Measurements from ENCODE around the gene LEUTX.
A peak's percentile ranks its signal among the peaks of the same experiment; 100 is the strongest.
"Not testable (repeated sequence)": the region's sequence is repeated elsewhere in the genome, so short reads cannot be mapped to it uniquely, and the experiment has no call there.

Gene LEUTX

GRCh38 chr19:39752795-39753194 lies 25.9 kb upstream of the LEUTX start:
- Histone ChIP-seq H3K4me1 (ENCODE audit: insufficient read depth, insufficient read length) (no peaks in the 10 kb centered on the region), H3K9me3 (ENCODE audit: insufficient read depth, low read length) (no peaks in the 10 kb centered on the region), H3K36me3 (ENCODE audit: insufficient read depth, insufficient read length, low read length) (no peaks in the 10 kb centered on the region), H3K27me3 (ENCODE audit: insufficient read depth, insufficient read length) (no peaks in the 10 kb centered on the region), H3K9ac (ENCODE audit: insufficient read length, low read depth) (no peak overlapping the region), H3K4me3 (ENCODE audit: insufficient read length, low read depth) (no peak overlapping the region)
- no peak for DNase-seq (ENCODE audit: low read depth, low spot score)
- TF ChIP-seq SUZ12 (IDR thresholded peaks at IDR 0.05; ENCODE audit: extremely low read depth, insufficient read depth, insufficient read length) (no peak), YY1 (IDR thresholded peaks at IDR 0.05; ENCODE audit: insufficient read depth, insufficient read length) (no peak), ZNF274 (IDR thresholded peaks at IDR 0.05; ENCODE audit: low read depth, low read length) (no peak)

GRCh38 chr19:39754544-39754943 lies 24.1 kb upstream of the LEUTX start:
- H3K27me3 ChIP-seq (ENCODE audit: insufficient read depth, insufficient read length) = no peaks in the 10 kb centered on the region

GRCh38 chr19:39754971-39755370 lies 23.7 kb upstream of the LEUTX start:
- Histone ChIP-seq H3K9ac (ENCODE audit: insufficient read length, low read depth) (no peak overlapping the region), H3K36me3 (ENCODE audit: insufficient read depth, insufficient read length, low read length) (no peaks in the 10 kb centered on the region), H3K9me3 (ENCODE audit: insufficient read depth, low read length) (no peaks in the 10 kb centered on the region), H3K4me3 (ENCODE audit: insufficient read length, low read depth) (no peak overlapping the region), H3K4me1 (ENCODE audit: insufficient read depth, insufficient read length) (no peaks in the 10 kb centered on the region), H3K27me3 (ENCODE audit: insufficient read depth, insufficient read length) (no peaks in the 10 kb centered on the region)
- TF ChIP-seq YY1 (IDR thresholded peaks at IDR 0.05; ENCODE audit: insufficient read depth, insufficient read length) = no peak
- no peak for TF ChIP-seq SUZ12 (IDR thresholded peaks at IDR 0.05; ENCODE audit: extremely low read depth, insufficient read depth, insufficient read length)
- TF ChIP-seq ZNF274 (IDR thresholded peaks at IDR 0.05; ENCODE audit: low read depth, low read length) = no peak
- DNase-seq (ENCODE audit: low read depth, low spot score) = no peak

More at GRCh38 chr19:39754544-39754943, 24.1 kb upstream of the LEUTX start:
- no peak for DNase-seq (ENCODE audit: low read depth, low spot score)
- Histone ChIP-seq H3K36me3 (ENCODE audit: insufficient read depth, insufficient read length, low read length) (no peaks in the 10 kb centered on the region), H3K4me1 (ENCODE audit: insufficient read depth, insufficient read length) (no peaks in the 10 kb centered on the region), H3K4me3 (ENCODE audit: insufficient read length, low read depth) (no peak overlapping the region), H3K9ac (ENCODE audit: insufficient read length, low read depth) (no peak overlapping the region), H3K9me3 (ENCODE audit: insufficient read depth, low read length) (no peaks in the 10 kb centered on the region)
- no peak for TF ChIP-seq SUZ12 (IDR thresholded peaks at IDR 0.05; ENCODE audit: extremely low read depth, insufficient read depth, insufficient read length)
- no peak for TF ChIP-seq ZNF274 (IDR thresholded peaks at IDR 0.05; ENCODE audit: low read depth, low read length)
- no peak for TF ChIP-seq YY1 (IDR thresholded peaks at IDR 0.05; ENCODE audit: insufficient read depth, insufficient read length)

GRCh38 chr19:39759457-39760184 lies 19.0 kb upstream of the LEUTX start:
- Histone ChIP-seq H3K27me3 (ENCODE audit: insufficient read depth, insufficient read length) (no peaks in the 10 kb centered on the region), H3K36me3 (ENCODE audit: insufficient read depth, insufficient read length, low read length) (no peaks in the 10 kb centered on the region)

DNA sequence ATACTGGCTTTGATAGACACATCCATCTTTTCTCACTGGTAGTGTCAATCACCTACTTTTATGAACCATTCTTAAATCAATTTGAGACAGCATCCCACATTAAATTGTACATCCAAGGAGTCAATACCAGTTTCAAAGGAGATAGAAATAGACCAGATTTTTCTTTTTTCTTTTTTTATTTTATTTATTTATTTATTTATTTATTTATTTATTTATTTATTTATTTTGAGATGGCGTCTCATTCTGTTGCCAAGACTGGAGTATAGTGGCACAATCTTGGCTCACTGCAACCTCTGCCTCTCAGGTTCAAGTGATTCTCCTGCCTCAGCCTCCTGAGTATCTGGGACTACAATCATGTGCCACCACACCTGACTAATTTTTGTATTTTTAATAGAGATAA lies 16.8 kb upstream of the LEUTX start:
- not testable (repeated sequence) for H3K9me3 ChIP-seq (ENCODE audit: insufficient read depth, low read length); H3K36me3 ChIP-seq (ENCODE audit: insufficient read depth, insufficient read length, low read length); H3K9ac ChIP-seq (ENCODE audit: insufficient read length, low read depth); DNase-seq (ENCODE audit: low read depth, low spot score); H3K4me1 ChIP-seq (ENCODE audit: insufficient read depth, insufficient read length); H3K27me3 ChIP-seq (ENCODE audit: insufficient read depth, insufficient read length); H3K4me3 ChIP-seq (ENCODE audit: insufficient read length, low read depth)

More at GRCh38 chr19:39759457-39760184, 19.0 kb upstream of the LEUTX start:
- no peak for TF ChIP-seq SUZ12 (IDR thresholded peaks at IDR 0.05; ENCODE audit: extremely low read depth, insufficient read depth, insufficient read length)
- no peak for TF ChIP-seq YY1 (IDR thresholded peaks at IDR 0.05; ENCODE audit: insufficient read depth, insufficient read length)
- no peak for DNase-seq (ENCODE audit: low read depth, low spot score)
- H3K9me3 ChIP-seq (ENCODE audit: insufficient read depth, low read length) = no peaks in the 10 kb centered on the region
- no peaks in the 10 kb centered on the region for H3K4me1 ChIP-seq (ENCODE audit: insufficient read depth, insufficient read length)
- no peak overlapping the region for H3K9ac ChIP-seq (ENCODE audit: insufficient read length, low read depth)
- H3K4me3 ChIP-seq (ENCODE audit: insufficient read length, low read depth) = no peak overlapping the region

DNA sequence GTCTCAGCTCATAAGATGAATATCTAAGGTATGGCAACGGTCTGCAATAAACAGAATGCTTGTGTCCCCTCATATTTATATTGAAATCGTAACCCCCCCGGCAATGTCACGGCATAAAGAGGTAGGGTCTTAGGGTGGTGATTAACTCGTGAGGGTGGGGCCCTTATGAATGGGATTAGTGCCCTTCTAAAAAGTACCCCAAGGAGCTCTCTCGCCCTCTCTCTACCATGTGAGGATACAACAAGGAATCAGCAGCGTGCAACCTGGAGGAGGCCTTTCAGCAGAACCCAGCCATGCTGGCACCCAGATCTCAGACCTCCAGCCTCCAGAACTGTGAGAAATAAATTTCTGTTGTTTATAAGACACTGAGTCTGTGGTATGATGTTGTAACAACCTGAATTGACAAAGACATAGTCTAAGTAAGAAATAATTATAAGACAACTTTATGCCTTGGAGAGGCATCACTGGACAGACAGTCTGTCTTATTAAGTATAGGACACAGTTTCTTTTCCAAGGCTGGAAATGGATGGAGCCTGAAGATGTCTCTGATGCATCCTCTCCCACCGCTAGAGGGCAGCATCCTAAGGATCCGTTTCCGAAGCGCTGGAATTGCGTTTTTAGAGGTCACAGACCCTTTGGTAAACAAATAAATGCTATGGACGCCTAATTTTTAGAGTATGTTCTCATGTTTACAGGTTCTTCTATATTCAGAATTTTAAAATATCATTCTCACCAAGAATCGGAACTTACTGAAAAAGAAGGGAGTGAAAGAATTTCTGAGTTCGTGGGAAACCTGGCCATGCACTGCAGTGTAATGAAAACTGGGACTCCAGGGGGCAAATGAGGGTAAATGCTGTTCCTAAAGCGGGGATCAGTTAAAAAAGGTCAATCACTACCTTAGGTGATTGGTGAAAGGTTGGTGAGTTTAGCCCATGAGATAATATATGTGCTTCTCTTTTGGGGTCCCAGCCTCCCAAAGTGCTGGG lies 13.3 kb upstream of the LEUTX start:
- Histone ChIP-seq H3K9ac (ENCODE audit: insufficient read length, low read depth) (no peak overlapping the region), H3K4me1 (ENCODE audit: insufficient read depth, insufficient read length) (no peaks in the 10 kb centered on the region), H3K36me3 (ENCODE audit: insufficient read depth, insufficient read length, low read length) (no peaks in the 10 kb centered on the region), H3K27me3 (ENCODE audit: insufficient read depth, insufficient read length) (no peaks in the 10 kb centered on the region), H3K4me3 (ENCODE audit: insufficient read length, low read depth) (no peak overlapping the region), H3K9me3 (ENCODE audit: insufficient read depth, low read length) (0 out of 2 replicates have a peak, but pooled peaks cover 5% of the 10 kb centered on the region)
- peak; percentile 35 for DNase-seq (ENCODE audit: low read depth, low spot score)
- TF ChIP-seq ZNF274 (IDR thresholded peaks at IDR 0.05; ENCODE audit: low read depth, low read length) (no peak), YY1 (IDR thresholded peaks at IDR 0.05; ENCODE audit: insufficient read depth, insufficient read length) (no peak), SUZ12 (IDR thresholded peaks at IDR 0.05; ENCODE audit: extremely low read depth, insufficient read depth, insufficient read length) (no peak)

DNA sequence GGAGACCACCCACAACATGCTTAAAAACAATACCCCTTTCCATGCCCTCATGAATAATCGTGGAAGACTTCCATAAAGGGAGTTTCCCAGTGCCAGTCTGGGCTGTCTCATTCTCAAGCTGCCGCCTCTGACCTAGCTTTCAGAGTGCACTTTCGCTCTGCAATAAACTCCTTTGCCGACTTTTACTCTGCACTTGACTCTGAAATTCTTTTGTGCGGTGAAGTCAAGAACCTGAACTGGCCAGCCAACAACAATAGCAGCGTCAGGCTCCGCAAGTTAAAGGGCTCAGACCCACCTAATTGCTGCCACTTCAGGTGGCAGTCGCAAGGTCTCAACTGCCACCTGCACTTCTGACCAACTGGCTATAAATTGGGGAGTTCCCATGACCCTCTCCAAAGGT lies 10.3 kb upstream of the LEUTX start:
- no peak for DNase-seq (ENCODE audit: low read depth, low spot score)
- H3K4me1 ChIP-seq (ENCODE audit: insufficient read depth, insufficient read length) = no peaks in the 10 kb centered on the region
- H3K9ac ChIP-seq (ENCODE audit: insufficient read length, low read depth) = no peak overlapping the region
- H3K4me3 ChIP-seq (ENCODE audit: insufficient read length, low read depth) = no peak overlapping the region
- TF ChIP-seq ZNF274 (IDR thresholded peaks at IDR 0.05; ENCODE audit: low read depth, low read length) (no peak), YY1 (IDR thresholded peaks at IDR 0.05; ENCODE audit: insufficient read depth, insufficient read length) (no peak)
- H3K9me3 ChIP-seq (ENCODE audit: insufficient read depth, low read length) = 0 out of 2 replicates have a peak, but pooled peaks cover 5% of the 10 kb centered on the region
- H3K27me3 ChIP-seq (ENCODE audit: insufficient read depth, insufficient read length) = no peaks in the 10 kb centered on the region
- H3K36me3 ChIP-seq (ENCODE audit: insufficient read depth, insufficient read length, low read length) = no peaks in the 10 kb centered on the region

All from NT2/D1 (cell line).